Measurements from ENCODE around the gene YIF1A. TPM values are rescaled to one million over a fixed set of nuclear protein-coding genes. Genes with fewer than 3 reads are reported as not detected.

YIF1A gene, protein sequence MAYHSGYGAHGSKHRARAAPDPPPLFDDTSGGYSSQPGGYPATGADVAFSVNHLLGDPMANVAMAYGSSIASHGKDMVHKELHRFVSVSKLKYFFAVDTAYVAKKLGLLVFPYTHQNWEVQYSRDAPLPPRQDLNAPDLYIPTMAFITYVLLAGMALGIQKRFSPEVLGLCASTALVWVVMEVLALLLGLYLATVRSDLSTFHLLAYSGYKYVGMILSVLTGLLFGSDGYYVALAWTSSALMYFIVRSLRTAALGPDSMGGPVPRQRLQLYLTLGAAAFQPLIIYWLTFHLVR
- 10 to 100 TPM; 39.4 to 79.3 (median 64.5) TPM for total RNA-seq

- peak; percentile 97 for ATAC-seq
- peaks cover 0 to 60% (median 12%) of the 10 kb centered on the region in 3 donors for H3K4me1 ChIP-seq
These were observed at the start of gene YIF1A for GRCh38 chr11:66288671-66289547. TSS of gene YIF1A (minus strand) at chr11:66289143. CDS start at chr11:66288985, 158 bp downstream.

DNA sequence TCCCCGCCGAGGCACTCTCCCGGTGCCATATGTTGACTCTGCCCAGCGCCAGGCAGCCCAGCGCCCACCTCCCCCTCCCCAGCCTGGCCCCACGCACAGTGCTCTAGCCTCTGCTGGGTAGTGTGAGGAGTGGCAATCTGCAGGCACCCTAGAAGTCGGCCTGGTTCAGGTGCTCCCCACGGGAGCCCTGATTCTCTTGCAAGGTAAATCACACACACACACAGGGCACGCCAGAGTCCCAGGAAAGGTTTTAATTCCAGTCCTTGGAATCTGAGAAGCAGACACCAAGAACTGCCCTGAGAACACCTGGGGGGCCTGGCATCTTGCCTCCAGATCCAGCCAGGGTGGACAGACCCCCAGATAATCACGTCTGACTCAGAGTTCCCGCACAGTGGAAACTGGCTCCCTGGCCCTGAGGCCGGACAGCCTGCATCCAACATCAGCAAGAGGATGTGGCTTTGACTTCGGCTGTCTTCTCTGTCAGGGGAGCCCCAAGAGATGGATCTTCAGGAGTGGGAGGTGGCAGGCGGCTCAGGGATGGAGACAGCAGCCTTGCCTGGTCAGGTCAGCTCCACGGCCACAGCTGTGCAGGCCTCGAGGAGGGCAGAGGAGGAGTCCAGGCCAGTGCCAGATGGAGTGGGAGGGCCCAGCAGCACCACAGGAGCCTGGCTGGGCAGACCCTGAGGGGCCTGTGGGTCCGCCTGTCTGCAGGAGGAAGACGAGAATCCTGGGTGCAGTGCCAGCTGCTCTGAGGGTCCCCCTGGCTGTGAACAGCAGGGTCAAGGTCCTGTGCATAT is 48.4 kb upstream of the YIF1A start:
- Histone ChIP-seq H3K27me3 (no peaks in the 10 kb centered on the region), H3K36me3 (peaks cover 0 to 80% of the 10 kb centered on the region in 2 donors), H3K9me3 (no peaks in the 10 kb centered on the region), H3K4me1 (peaks cover 0 to 32% (median 22%) of the 10 kb centered on the region in 3 donors), H3K27ac (peak overlapping the region in 3 of 4 donors; percentile 55 to 73 (median 72)), H3K4me3 (no peak overlapping the region)
- peak; percentile 4 for ATAC-seq
- WGBS, 2 donors (ENCODE audit: low coverage in 1 of 2) = 80% methylated on average over 1 of the region's 18 CpGs; no CpG with 5 or more reads in 1 of the 2 donors
- TF ChIP-seq EP300 (IDR thresholded peaks at IDR 0.05) (no peak), POLR2AphosphoS5 (IDR thresholded peaks at IDR 0.05) (no peak), POLR2A (IDR thresholded peaks at IDR 0.05) (no peak), CTCF (IDR thresholded peaks at IDR 0.05) (no peak)

More at GRCh38 chr11:66288671-66289547, at the start of gene YIF1A:
- 1% methylated on average over 15 of the region's 87 CpGs; no CpG with 5 or more reads in 1 of the 2 donors for WGBS, 2 donors (ENCODE audit: low coverage in 1 of 2)
- Histone ChIP-seq H3K27ac (peak within 1 kb of the TSS; percentile 90 to 98 (median 96)), H3K9me3 (no peaks in the 10 kb centered on the region), H3K4me3 (peak within 1 kb of the TSS; percentile 70 to 96), H3K36me3 (peaks cover 0 to 28% of the 10 kb centered on the region in 2 donors), H3K27me3 (peaks cover 30% of the 10 kb centered on the region)
- TF ChIP-seq POLR2A (IDR thresholded peaks at IDR 0.05) (peak; percentile 96), POLR2AphosphoS5 (IDR thresholded peaks at IDR 0.05) (peak; percentile 98), EP300 (IDR thresholded peaks at IDR 0.05) (no peak), CTCF (IDR thresholded peaks at IDR 0.05) (peak in 1 of 4 experiments; percentile 16)

- 0% methylated on average over 3 of the region's 22 CpGs; no CpG with 5 or more reads in 1 of the 2 donors for WGBS, 2 donors (ENCODE audit: low coverage in 1 of 2)
- Histone ChIP-seq H3K9me3 (no peaks in the 10 kb centered on the region), H3K36me3 (peaks cover 0 to 80% of the 10 kb centered on the region in 2 donors), H3K4me3 (peak within 1 kb of the TSS; percentile 33 to 60), H3K27ac (peak within 1 kb of the TSS in 3 of 4 donors; percentile 55 to 73 (median 72)), H3K4me1 (peaks cover 0 to 32% (median 22%) of the 10 kb centered on the region in 3 donors), H3K27me3 (no peaks in the 10 kb centered on the region)
- TF ChIP-seq POLR2AphosphoS5 (IDR thresholded peaks at IDR 0.05) = peak; percentile 9
- no peak for TF ChIP-seq POLR2A (IDR thresholded peaks at IDR 0.05)
- TF ChIP-seq EP300 (IDR thresholded peaks at IDR 0.05) = no peak
- peak in 2 of 4 experiments; percentile 30 to 44 for TF ChIP-seq CTCF (IDR thresholded peaks at IDR 0.05)
- peak; percentile 76 for ATAC-seq
These were observed 47.5 kb upstream of the YIF1A start, which contains the start of gene RIN1 for GRCh38 chr11:66336234-66337102. TSS of gene RIN1 (minus strand) at chr11:66336434. CDS start at chr11:66336402, 32 bp downstream.
